Adrenal gland (tissue), 12 donors: ENCODE results near the gene TSPAN15. TPM values are rescaled to one million over a fixed set of nuclear protein-coding genes. Genes with fewer than 3 reads are reported as not detected.

Experiments used
- DNase-seq, 7 donors: peaks; one replicate each; pipeline ENCODE4 v3.0.0-alpha.2; 2019 to 2020
- H3K27ac ChIP-seq, 5 donors: fragments of 200-600 bp; sonication (generic) in 4 of 5; 1 replicate in 3 of 5; 2 replicates in 2 of 5; pipeline versions ENCODE4 v1.5.1 to v1.8.0; 2016 to 2020; ENCODE audit warnings: mild to moderate bottlenecking in 1 of 5
- H3K27me3 ChIP-seq: fragments of 200-600 bp; 2 replicates; pipeline ENCODE4 v1.8.0; 2021
- H3K36me3 ChIP-seq, 2 donors: fragments of 200-600 bp; replicated peaks in 1 of 2; 1 replicate in 1 of 2; 2 replicates in 1 of 2; pipeline versions ENCODE4 v1.5.1 to v1.8.0; 2018 to 2022
- H3K4me1 ChIP-seq, 2 donors: fragments of 200-600 bp; replicated peaks in 1 of 2; 1 replicate in 1 of 2; 2 replicates in 1 of 2; pipeline versions ENCODE4 v1.5.1 to v1.8.0; 2018 to 2021
- H3K4me3 ChIP-seq, 4 donors: fragments of 200-600 bp; sonication (generic) in 3 of 4; one replicate each; pipeline ENCODE4 v1.5.1; 2016 to 2018
- H3K9me3 ChIP-seq, 3 donors: fragments of 200-600 bp; sonication (generic) in 1 of 3; replicated peaks in 1 of 3; 1 replicate in 2 of 3; 2 replicates in 1 of 3; pipeline versions ENCODE4 v1.5.1 to v1.8.0; 2016 to 2021
- POLR2A ChIP-seq, 2 donors: fragments of 450-650 bp; IDR thresholded peaks; one replicate each; pipeline ENCODE4 v1.6.1; 2017; ENCODE audit warnings: antibody characterized with exemption in 2 of 2, mild to moderate bottlenecking in 2 of 2, moderate library complexity in 1 of 2
- WGBS, 4 donors: extraction: QIAGEN DNeasy Blood & Tissue Kit in 2 of 4; methylation state at CpG; one replicate each; pipeline versions ENCODE4 v1.1.5 to v1.1.7; 2013 to 2017; 5-methylcytosine and 5-hydroxymethylcytosine counted together
- intact Hi-C, 2 donors: fragments of 100-400 bp; cut with DNase I; formaldehyde crosslinking; loops; one replicate each; pipeline versions ENCODE4 v1.14.1 to v1.15.0; 2022 to 2023
- polyA plus RNA-seq, 3 donors: library from polyadenylated mRNA; stranded (reverse); fragments of 200-250 nt in 2 of 3; fragments of 350-450 nt in 1 of 3; fragmentation: Illumina TruSeq in 1 of 3; extraction: RNeasy Lipid Tissue Mini Kit (QIAGEN cat#74804) in 1 of 3; gene quantifications; one replicate each; pipeline ENCODE4 v1.2.3, GENCODE V29; 2013 to 2014
- total RNA-seq, 9 donors: library from RNA; depleted of rRNA in 4 of 9; stranded (reverse); fragments of >200 nt in 4 of 9; fragments of 120-200 nt in 1 of 9; fragmentation: NEBNext Ultra II Directional in 1 of 9; extraction: Animal tissue kit (Norgen Biotek cat#: 25700) in 1 of 9; gene quantifications; one replicate each; pipeline versions ENCODE4 v1.1.0 to v1.2.4, GENCODE V29; 2013 to 2023
- TF ChIP-seq, protein P1 (sequence below), 6 experiments: fragments of 450-650 bp in 4 of 6; fragments of 200-600 bp in 2 of 6; sonication (generic) in 1 of 6; IDR thresholded peaks; 1 replicate in 5 of 6; 2 replicates in 1 of 6; pipeline versions ENCODE4 v1.5.1 to v1.8.0; 2016 to 2021; ENCODE audit warnings: antibody characterized with exemption in 6 of 6, mild to moderate bottlenecking in 2 of 6, moderate library complexity in 1 of 6
- donor health status: healthy with polysubstance abuse.
- donor health status: Bipolar disorder and iron deficiency.
- donor health status: DM: yes; HTN: yes; CAD: no.
- donor health status: DM: no; HTN: no; CAD: no.
- donor health status: DM: no; HTN: no; CAD: no.
- donor health status: DM: yes; HTN: yes; CAD: no.

The TSPAN15 gene
- total and polyA plus RNA-seq, 12 donors, result 5.6 to 14.8 (median 10.8) TPM

DNA sequence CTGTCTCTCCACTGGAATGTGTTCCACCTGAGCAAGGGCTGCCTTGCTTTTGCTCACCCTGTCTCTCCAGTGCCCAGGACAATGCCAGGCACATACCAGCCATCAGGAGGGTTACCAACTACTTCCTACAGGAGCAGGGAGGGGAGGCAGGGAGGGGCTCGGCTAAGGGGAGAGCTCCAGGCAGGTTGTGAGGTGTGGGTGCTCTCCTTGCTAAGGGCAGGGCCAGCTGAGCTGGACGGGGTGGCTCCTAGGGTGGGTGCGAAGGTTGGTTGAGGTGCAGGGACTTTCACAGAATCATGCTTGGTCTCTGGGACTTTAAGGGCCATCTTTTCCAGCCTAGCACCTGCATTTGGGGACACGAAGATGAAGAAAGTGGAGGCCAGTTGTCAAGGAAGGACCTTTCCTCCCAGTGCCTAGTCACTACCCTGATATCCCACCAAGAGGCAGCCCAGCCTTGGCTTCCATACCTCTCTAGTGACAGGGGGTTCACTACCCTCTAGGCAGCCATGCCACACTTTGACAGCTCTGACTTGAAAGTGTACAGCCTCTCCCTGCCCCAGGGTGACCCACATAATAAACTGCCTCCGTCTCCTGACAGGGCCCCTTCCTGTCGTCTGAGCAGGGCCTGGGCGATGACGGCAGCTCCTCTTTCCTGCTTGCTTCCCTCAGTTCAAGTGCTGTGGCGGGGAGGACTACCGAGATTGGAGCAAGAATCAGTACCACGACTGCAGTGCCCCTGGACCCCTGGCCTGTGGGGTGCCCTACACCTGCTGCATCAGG, 46.5 kb downstream of the TSPAN15 start:
- TF ChIP-seq, protein P1, sequence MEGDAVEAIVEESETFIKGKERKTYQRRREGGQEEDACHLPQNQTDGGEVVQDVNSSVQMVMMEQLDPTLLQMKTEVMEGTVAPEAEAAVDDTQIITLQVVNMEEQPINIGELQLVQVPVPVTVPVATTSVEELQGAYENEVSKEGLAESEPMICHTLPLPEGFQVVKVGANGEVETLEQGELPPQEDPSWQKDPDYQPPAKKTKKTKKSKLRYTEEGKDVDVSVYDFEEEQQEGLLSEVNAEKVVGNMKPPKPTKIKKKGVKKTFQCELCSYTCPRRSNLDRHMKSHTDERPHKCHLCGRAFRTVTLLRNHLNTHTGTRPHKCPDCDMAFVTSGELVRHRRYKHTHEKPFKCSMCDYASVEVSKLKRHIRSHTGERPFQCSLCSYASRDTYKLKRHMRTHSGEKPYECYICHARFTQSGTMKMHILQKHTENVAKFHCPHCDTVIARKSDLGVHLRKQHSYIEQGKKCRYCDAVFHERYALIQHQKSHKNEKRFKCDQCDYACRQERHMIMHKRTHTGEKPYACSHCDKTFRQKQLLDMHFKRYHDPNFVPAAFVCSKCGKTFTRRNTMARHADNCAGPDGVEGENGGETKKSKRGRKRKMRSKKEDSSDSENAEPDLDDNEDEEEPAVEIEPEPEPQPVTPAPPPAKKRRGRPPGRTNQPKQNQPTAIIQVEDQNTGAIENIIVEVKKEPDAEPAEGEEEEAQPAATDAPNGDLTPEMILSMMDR (IDR thresholded peaks at IDR 0.05), result no peak
- TF ChIP-seq POLR2A (IDR thresholded peaks at IDR 0.05), result no peak
- intact Hi-C loops, result no loop called here
- peak in 5 of 7 donors; percentile 18 to 57 (median 35) for DNase-seq
- Histone ChIP-seq H3K9me3 (no peaks in the 10 kb centered on the region), H3K4me1 (no peaks in the 10 kb centered on the region), H3K36me3 (no peaks in the 10 kb centered on the region), H3K27me3 (no peaks in the 10 kb centered on the region), H3K27ac (peak overlapping the region in 1 of 5 donors; percentile 34), H3K4me3 (no peak overlapping the region)
- WGBS, 4 donors, result 74 to 85% (median 76%) methylated on average over 4 to 11 of the region's 11 CpGs

DNA sequence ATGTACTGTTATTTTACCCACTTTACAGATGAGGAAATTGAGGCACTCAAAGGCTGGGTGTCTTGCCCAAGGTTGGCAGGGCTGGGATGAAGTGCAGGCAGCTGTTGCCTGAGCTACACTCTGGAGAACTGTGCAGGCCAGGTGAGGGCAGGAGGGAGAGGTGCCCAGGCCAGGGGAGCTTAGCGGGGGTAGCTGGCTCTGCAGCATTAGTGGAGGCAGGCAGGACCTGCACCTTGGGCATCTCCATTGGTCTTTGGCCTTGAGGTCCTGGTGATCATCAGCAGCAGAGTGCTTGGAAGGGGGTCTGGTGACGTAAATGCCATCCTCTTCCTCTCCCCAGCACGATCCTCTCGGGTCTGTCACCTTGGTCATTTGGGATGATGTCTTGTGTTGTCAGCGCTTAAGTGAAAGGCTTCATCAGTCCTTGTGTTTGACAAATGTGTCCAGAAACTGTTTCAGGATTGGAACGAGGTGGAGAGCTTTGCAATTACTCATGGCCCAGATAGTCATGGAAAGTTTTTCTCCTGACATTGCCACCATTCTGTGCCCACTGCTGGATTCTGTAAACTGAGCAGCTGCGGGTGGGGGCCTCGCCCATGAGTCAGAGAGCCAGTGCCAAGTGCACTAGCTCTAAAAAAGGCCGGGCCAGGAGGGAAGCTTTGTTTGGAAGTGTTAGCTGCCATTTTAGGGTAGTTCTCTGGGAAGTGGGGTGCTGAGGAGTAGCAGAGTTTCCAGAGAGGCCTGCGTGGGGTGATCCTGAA, 47.6 kb downstream of the TSPAN15 start:
- 84 to 88% (median 85%) methylated on average over 7 to 10 of the region's 10 CpGs for WGBS, 4 donors
- H3K9me3 ChIP-seq, result no peaks in the 10 kb centered on the region
- H3K27ac ChIP-seq, result peak overlapping the region in 1 of 5 donors; percentile 29
- no peak for TF ChIP-seq POLR2A (IDR thresholded peaks at IDR 0.05)
- TF ChIP-seq, protein P1 (IDR thresholded peaks at IDR 0.05), result no peak
- no peaks in the 10 kb centered on the region for H3K27me3 ChIP-seq
- no peak overlapping the region for H3K4me3 ChIP-seq
- peak in 1 of 7 donors; percentile 33 for DNase-seq
- intact Hi-C loops, result no loop called here
- no peaks in the 10 kb centered on the region for H3K36me3 ChIP-seq
- H3K4me1 ChIP-seq, result no peaks in the 10 kb centered on the region

DNA sequence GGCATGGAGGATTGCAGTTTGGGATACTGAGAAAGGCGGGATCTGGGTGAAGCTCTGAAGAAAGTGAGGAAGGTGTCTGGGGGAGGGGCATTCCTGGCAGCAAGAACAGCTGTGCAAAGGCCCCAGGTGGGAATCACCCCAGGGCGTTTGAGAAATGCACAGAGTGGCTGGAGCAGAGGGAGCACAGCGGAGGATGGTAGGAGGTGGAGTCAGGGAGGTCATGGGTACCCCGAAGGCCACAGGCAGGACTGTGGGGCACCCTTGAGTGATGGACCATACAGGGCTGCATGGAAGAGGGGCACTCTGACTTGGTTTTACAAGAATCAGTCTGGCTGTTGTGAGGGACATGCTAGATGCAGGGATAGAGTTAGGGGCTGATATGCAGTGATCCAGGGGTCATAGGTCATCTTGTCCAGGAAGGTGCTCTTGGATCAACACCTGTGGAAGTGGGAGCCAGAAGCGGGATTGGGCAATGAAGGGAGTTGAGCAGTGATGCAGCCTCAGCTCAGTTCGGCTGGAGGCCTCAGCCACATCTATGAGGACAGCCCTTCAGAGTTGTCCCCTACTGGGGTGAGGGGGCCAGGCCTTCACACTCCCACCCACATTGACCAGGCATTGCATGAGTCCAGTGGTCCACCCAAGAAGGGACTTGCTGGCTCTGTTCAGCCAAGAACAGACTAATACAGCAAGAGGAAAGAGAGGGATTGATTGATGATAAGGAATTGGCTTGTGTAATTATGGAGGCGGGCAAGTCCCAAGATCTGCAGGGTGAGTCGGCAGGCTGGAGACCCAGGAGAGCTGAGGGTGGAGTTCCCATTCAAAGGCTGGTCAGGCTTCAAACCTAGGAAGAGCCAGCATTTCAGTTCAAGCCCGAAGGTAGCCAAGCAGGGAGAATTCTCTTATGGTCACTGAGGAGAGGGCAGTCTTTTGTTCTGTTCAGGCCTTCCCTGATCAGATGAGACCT, 48.7 kb downstream of the TSPAN15 start:
- no peak overlapping the region for H3K27ac ChIP-seq
- 82 to 93% (median 90%) methylated on average over 9 of the region's 9 CpGs for WGBS, 4 donors
- DNase-seq, result peak in 1 of 7 donors; percentile 25
- TF ChIP-seq POLR2A (IDR thresholded peaks at IDR 0.05), result no peak
- TF ChIP-seq, protein P1 (IDR thresholded peaks at IDR 0.05), result no peak
- H3K36me3 ChIP-seq, result no peaks in the 10 kb centered on the region
- H3K27me3 ChIP-seq, result no peaks in the 10 kb centered on the region
- no peak overlapping the region for H3K4me3 ChIP-seq
- no peaks in the 10 kb centered on the region for H3K4me1 ChIP-seq
- H3K9me3 ChIP-seq, result no peaks in the 10 kb centered on the region
- intact Hi-C loops, result no loop called here
